GM19463 (cell line): Measurements from ENCODE around the gene CERKL.

Experiments used
- ATAC-seq: cut with Tn5 transposase; IDR thresholded peaks from one replicate; pipeline ENCODE4 v1.9.1; 2021; ENCODE audit warnings: mild to moderate bottlenecking, moderate library complexity; ENCODE audit not compliant: unreplicated experiment

The CERKL gene

GRCh38 chr2:181578829-181579228 is 78.1 kb downstream of the CERKL start:
- ATAC-seq, result peak; percentile 37

GRCh38 chr2:181576431-181576830 is 80.5 kb downstream of the CERKL start:
- no peak for ATAC-seq

GRCh38 chr2:181575650-181576025 is 81.3 kb downstream of the CERKL start:
- ATAC-seq, result no peak

- no peak for ATAC-seq
Measured at GRCh38 chr2:181575024-181575649, 81.8 kb downstream of the CERKL start.

GRCh38 chr2:181574321-181574720 is 82.6 kb downstream of the CERKL start:
- no peak for ATAC-seq

GRCh38 chr2:181573140-181573736 is 83.7 kb downstream of the CERKL start:
- ATAC-seq, result no peak

- ATAC-seq, result no peak
Measured at GRCh38 chr2:181570833-181571661, 85.9 kb downstream of the CERKL start.

- no peak for ATAC-seq
Measured at GRCh38 chr2:181570059-181570458, 86.8 kb downstream of the CERKL start.

GRCh38 chr2:181566334-181567032 is 90.4 kb downstream of the CERKL start:
- ATAC-seq, result no peak

GRCh38 chr2:181563101-181563692 is 93.7 kb downstream of the CERKL start:
- ATAC-seq, result peak; percentile 67

- ATAC-seq, result no peak
Measured at GRCh38 chr2:181558371-181558770, 98.5 kb downstream of the CERKL start.

- no peak for ATAC-seq
Measured at GRCh38 chr2:181554061-181554830, 102.7 kb downstream of the CERKL start.

- no peak for ATAC-seq
Measured at GRCh38 chr2:181553244-181553643, 103.7 kb downstream of the CERKL start.

GRCh38 chr2:181552808-181553207 is 104.1 kb downstream of the CERKL start:
- ATAC-seq, result no peak

- ATAC-seq, result no peak
Measured at GRCh38 chr2:181546086-181546485, 110.8 kb downstream of the CERKL start.

GRCh38 chr2:181542170-181542569 is 114.7 kb downstream of the CERKL start:
- ATAC-seq, result no peak

GRCh38 chr2:181540421-181540820 is 116.5 kb downstream of the CERKL start:
- ATAC-seq, result no peak

GRCh38 chr2:181536730-181537129 is 120.2 kb downstream of the CERKL start:
- ATAC-seq, result no peak

- no peak for ATAC-seq
Measured at GRCh38 chr2:181528441-181528840, 128.5 kb downstream of the CERKL start.

- no peak for ATAC-seq
Measured at GRCh38 chr2:181527058-181527457, 129.8 kb downstream of the CERKL start.
